ELF-1 (cell line): ENCODE measurements around the gene PTPN9.
"Not testable (repeated sequence)": the region's sequence is repeated elsewhere in the genome, so short reads cannot be mapped to it uniquely, and the experiment has no call there.

ENCODE experiments used
- DNase-seq: peaks from one replicate; pipeline ENCODE4 v3.0.0-alpha.2; 2016; ENCODE audit warnings: low read depth, low spot score

PTPN9 gene

DNA sequence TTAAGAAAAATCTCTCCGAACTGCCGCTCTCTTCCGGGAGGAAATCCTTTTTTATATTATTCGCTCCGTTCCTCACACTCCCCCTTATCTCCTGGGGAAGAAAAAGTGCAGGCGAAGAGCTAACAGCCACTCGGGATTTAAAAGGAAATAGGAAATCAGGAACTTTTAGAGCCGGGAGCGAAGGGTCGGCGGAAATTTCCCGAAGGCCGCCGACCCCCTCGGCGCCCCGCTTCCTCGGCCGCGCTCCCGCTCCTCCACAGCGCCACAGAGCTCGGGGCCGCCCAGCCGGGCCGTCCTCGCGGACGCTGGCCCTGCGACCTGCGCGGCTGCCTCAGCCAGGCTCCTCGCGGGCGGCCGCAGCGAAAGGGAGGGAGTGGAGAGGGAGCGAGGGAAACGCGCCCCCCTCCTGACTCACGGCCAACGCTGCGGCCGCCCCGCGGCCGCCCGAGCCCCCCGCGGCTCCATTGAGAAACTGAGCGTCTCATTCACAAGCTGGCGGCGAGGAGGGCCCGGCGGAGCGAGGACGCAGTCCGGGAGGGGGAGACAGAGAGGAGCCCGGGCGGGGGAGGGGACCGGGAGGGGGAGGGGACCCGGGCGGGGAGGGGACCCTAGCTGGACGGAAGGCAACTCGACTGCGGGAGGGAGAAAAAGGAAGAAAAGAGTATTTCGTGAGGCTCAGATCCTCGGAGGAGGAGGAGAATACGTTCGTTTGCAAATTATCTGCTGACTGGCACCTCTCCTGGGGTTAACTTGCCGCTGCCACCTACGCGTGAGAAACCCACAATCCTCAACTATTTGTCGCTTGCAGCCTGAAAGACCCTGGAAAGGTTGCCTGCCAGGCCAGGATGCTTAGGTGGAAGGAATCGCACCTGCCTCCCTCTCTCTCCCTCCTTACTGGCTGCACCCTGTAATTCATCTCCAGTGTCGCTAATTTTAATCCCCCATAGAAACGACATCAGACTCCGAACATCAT is at the start of gene PTPN9:
TSS of gene PTPN9 (minus strand) at position 368 of the 973 bp plus-strand sequence. CDS start 539 bp downstream, outside the sequence.
- peak; percentile 87 for DNase-seq

DNA sequence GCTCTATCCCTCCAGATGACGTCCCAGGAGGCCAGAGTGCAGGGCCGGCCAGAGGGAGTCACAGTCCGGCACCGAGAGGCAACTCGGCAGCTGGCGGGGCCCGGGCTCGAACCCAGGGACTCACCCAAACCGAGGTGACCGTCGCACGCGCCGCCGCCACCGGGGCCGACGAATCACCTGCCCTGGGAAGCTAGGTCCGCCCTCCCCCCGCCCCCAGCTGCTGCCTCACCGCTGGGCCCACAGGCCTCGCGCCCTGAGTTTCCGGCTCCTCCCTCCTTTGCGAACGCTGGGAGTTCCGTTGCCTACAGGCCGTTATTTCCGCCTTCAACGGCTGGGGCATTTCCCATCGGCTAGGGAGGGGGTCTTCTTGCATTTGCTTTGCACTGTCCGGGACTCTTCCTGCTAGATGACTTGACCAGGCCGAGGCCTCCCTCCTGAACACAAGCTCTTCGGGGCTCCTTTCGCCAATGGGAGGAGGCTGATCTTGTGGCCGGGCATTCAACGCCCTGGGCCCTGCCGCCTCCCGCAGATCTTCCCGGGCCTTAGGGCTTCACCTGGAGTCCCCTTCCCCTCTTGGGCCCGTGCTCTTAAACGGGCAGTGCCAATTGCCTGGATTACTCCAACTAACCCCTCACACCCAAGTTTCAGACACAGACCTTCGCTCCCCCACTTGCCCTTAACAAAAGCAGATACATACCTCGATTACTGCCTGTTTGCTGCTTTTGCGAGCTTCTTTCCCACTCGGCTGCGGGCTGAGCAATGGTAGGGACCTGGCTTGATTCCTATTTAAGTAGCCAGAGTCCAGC is 46.6 kb upstream of the PTPN9 start, which contains the start of gene SNUPN:
TSS of gene SNUPN (minus strand) at position 184 of the 806 bp plus-strand sequence. CDS start 4,674 bp downstream, outside the sequence.
- DNase-seq: peak; percentile 97

DNA sequence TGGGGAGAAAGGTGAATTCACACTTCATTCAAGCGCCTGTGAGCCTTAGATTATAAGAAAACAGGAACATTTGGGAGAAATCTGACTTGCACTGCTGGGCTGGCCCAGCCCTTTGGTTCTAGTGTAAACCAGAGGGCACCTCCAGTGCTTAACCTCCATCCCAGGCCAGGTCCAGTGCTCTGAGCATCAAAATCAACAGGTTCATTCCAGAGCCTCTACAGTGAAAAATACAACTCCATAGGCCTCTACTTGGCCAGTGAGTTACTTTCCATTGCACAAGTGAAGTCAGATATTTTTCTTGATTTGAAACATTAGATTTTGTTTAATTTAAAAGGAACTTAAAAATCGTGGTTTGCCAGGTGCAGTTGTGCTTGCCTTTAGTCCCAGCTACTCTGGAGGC is 43.4 kb upstream of the PTPN9 start:
- no peak for DNase-seq

DNA sequence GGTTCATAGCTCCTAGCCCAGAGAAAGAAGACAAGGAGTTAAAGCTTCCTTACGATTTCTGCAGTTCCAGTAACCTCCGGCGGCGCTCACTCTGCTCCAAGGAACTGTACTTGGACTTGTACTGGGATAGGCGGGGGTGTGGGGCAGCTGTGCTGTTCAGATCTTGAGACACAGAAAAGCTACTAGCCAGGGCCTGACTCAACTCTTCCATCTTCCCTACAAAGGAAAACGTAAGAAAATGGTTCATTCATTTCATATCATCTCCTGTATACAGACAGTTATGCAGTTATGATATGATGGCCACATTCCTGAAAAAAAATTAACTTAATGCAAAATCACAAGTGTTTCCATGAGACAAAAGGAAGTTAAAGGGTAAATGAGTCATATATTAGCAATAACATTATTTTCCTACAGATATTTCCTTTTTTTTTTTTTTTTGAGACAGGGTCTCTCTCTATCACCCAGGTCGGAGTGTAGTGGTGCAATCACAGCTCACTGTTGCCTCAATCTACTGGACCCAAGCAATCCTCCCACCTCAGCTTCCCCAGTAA is 41.8 kb upstream of the PTPN9 start:
- no peak for DNase-seq

GRCh38 chr15:75620058-75620820 is 41.1 kb upstream of the PTPN9 start:
- no peak for DNase-seq

DNA sequence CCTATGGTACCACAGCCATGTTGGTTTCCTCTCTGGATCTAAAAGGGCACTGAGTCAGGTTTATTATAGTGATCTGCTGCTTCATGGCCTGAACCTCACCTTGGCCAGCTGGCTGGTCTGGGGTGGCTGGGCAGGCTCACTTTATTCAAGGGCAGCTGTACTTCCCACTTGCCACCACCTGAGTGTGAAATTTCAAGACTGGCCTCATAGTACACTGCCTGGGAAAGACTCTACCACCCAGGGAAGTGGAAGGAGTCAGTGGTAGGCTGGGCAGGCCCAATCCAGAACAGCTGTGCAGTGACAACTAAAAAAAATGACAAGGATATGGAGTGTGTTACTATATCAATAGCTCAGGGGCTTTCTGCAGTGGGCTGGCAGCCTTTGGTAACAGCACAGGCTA is 37.7 kb upstream of the PTPN9 start:
- no peak for DNase-seq

DNA sequence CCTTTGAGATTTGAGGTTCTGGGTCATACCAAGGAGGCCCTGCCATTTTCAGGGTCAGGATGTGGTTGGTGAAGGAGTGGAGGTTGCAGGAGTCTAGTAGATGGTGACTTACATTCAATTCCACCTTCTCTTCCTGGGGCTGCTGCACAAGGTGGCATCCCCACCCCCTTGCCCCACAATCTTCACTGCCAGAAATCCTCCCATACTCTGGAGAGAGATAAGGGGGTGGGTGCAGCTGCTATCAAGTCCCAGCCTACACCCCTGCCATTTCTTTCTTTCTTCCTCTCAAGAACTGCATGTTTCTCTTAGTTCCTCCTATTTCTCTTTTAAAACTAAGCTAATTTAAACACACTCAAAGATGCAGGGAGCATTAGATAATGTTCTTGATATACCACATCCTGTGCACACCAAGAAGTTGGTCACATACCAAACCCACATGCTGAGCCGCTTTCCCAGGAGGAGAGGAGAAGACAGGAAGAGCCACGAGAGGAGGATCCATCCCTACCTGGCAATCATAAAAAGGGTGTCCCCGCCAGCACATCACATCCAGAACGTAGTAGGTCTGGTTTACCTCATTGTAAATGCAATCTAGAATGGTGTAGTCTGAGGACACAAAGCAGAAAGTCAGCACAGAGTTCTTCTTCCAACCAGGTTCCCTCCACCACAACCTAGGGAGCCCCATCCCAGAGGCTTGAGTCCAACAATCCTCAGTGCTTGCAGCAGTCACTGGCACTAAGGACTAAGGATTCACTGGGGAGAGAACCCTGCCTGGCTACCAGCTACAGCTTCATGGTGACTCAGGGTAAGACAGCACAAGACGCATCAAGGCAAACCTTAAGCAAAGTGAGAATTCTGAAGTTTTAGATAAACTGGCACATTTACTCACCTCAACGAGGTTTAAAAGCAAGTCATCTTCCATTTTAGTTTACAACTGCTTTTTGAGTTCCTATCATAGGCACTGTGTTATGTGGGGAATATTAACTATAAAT is 27.9 kb upstream of the PTPN9 start:
- no peak for DNase-seq

GRCh38 chr15:75606026-75606425 is 26.9 kb upstream of the PTPN9 start:
- no peak for DNase-seq

- DNase-seq: no peak
Observed at GRCh38 chr15:75599401-75599800, 20.3 kb upstream of the PTPN9 start.

GRCh38 chr15:75598361-75598760 is 19.2 kb upstream of the PTPN9 start:
- DNase-seq: no peak

DNA sequence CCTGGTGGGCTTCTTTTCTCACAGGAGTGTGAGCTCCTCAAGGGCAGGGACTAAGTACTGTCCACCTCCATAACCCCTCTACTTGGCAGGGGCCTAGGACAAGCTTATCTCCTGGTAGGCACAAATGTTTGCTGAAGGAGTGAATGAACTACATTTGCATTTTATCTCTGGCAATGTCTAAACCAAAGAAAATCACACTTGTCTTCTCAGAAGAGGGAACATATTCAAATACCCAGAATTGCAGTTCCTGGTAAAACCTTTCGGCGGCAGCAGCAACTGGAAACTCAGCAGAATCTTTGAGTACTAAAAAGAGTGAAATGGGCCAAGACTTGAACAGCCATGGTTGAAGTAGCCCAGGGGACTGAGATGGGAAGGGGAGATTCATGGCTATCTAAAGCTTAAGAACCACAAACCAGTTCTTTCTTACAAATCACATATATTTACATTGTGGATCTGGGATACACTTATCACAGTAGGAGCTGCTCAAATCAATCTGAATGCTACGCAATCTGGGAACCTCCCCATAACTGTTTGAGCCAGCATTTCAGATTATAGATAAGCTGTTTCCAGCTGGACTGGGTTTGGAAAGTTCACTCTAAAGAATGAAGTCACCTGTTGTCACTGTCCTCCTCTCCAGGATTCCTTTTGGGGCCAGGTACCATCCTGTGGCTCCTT is 18.7 kb upstream of the PTPN9 start:
- no peak for DNase-seq

- no peak for DNase-seq
Observed at GRCh38 chr15:75596703-75597345, 17.7 kb upstream of the PTPN9 start.

DNA sequence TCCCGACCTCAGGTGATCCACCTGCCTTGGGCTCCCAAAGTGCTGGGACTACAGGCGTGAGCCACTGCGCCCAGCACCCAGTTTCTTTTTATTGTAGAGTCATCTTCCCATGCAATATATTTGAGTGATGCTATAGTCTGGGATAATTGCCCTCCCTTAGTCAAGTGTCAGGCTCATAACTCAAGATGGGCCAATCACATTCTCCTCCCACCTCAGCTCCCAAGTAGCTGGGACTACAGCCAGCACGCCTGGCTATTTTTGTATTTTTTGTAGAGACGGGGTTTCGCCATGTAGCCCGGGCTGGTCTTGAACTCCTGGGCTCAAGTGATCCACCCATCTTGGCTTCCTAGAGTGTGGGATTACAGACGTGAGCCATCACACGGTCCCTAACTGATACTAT is 15.2 kb upstream of the PTPN9 start:
- no peak for DNase-seq

DNA sequence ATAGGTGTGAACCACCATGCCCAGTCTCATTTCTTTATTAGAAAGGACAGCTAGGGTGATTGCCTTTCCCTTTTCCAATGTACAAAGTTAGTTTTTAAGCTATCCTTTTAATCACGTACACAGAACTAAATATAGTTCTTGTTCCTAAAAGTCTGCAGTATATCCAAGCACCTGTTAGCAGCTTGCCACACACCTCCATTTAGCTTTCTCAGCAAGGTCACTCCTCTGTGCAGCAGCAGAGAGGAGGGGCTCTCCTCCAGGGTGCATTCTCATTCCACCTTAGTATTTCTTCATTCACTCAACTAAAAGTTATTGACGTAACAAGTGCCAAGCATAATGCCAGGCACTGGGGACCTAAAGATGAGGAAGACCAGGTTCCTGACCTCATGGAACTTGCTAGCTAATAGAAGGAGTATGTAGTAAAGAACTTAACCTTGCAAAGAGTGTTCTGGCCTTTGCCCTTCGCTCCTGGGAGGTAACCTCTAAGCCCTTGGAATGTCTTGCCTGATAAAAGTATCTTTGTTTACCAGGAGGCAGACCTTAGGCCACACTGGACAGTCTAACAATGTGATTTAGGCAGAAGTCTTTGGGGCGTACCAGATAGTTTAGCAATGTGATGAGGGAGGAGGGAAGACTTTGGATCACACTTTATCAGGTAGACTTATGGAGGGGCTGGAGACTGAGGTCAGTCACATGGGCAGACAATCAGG is 12.7 kb upstream of the PTPN9 start:
- DNase-seq: no peak

GRCh38 chr15:75590239-75590638 is 11.1 kb upstream of the PTPN9 start:
- DNase-seq: no peak

DNA sequence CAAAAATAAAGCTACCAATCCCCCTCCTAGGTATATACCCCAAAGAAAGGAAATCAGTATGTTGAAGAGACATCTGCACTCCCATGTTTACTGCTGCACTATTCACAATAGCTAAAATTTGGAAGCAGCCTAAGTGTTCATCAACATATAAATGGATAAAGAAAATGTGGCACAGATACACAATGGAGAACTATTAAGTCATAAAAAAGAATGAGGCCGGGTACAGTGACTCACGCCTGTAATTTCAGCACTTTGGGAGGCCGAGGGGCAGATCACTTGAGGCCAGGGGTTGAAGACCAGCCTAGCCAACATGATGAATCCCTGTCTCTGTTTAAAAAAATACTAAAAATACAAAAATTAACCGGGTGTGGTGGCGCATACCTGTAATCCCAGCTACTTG is 10.0 kb upstream of the PTPN9 start:
- no peak for DNase-seq

DNA sequence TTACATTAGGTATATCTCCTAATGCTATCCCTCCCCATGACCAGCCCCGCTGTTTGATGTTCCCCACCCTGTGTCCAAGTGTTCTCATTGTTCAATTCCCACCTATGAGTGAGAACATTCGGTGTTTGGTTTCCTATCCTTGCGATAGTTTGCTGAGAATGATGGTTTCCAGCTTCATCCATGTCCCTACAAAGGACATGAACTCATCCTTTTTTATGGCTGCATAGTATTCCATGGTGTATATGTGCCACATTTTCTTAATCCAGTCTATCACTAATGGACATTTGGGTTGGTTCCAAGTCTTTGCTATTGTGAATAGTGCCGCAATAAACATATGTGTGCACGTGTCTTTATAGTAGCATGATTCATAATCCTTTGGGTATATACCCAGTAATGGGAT is 7.3 kb upstream of the PTPN9 start:
- DNase-seq: not testable (repeated sequence)

DNA sequence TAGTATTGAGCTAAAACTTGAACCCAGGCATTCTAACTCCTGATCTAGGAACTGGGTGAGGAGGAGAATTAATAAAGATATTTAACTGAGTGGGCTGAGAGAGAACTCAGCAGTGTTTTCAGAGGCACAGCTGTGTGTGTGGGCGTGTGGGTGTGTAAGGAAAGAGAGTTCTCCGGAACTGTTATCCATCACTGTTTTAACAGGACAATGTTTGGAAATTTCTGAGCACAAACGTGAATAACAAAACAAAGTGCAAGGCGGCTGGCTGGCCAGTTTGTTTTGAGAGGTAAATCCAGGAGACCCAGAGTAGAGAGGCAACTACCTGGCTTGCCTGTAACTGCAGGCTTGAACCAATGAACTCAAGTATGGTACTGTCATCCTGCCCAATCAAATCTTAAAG is 5.0 kb upstream of the PTPN9 start:
- DNase-seq: no peak
